ENCODE data around the gene CAPN6.

Gene CAPN6

GRCh38 chrX:111262086-111262485 is 8.2 kb downstream of the CAPN6 start:
- no peak for TF ChIP-seq CTCF (conservative IDR thresholded peaks at IDR 0.05; ENCODE audit: low read depth, low read length)
- no peak overlapping the region for H3K4me3 ChIP-seq (ENCODE audit: low read length)
- DNase-seq (ENCODE audit: low read depth): peak; percentile 20

- no peak overlapping the region for H3K4me3 ChIP-seq (ENCODE audit: low read length)
- no peak for DNase-seq (ENCODE audit: low read depth)
- no peak for TF ChIP-seq CTCF (conservative IDR thresholded peaks at IDR 0.05; ENCODE audit: low read depth, low read length)
Observed at GRCh38 chrX:111260451-111260850, 9.8 kb downstream of the CAPN6 start.

- no peak for TF ChIP-seq CTCF (conservative IDR thresholded peaks at IDR 0.05; ENCODE audit: low read depth, low read length)
- no peak overlapping the region for H3K4me3 ChIP-seq (ENCODE audit: low read length)
- DNase-seq (ENCODE audit: low read depth): no peak
Observed at GRCh38 chrX:111259559-111259958, 10.7 kb downstream of the CAPN6 start.

GRCh38 chrX:111257733-111258132 is 12.6 kb downstream of the CAPN6 start:
- no peak overlapping the region for H3K4me3 ChIP-seq (ENCODE audit: low read length)
- no peak for TF ChIP-seq CTCF (conservative IDR thresholded peaks at IDR 0.05; ENCODE audit: low read depth, low read length)
- no peak for DNase-seq (ENCODE audit: low read depth)

- no peak for DNase-seq (ENCODE audit: low read depth)
- no peak for TF ChIP-seq CTCF (conservative IDR thresholded peaks at IDR 0.05; ENCODE audit: low read depth, low read length)
- no peak overlapping the region for H3K4me3 ChIP-seq (ENCODE audit: low read length)
Observed at GRCh38 chrX:111254896-111255693, 15.2 kb downstream of the CAPN6 start.

- DNase-seq (ENCODE audit: low read depth): no peak
- peak; percentile 58 for TF ChIP-seq CTCF (conservative IDR thresholded peaks at IDR 0.05; ENCODE audit: low read depth, low read length)
- no peak overlapping the region for H3K4me3 ChIP-seq (ENCODE audit: low read length)
Observed at GRCh38 chrX:111244235-111244750, 26.0 kb downstream of the CAPN6 start.

GRCh38 chrX:111216293-111216801 is 53.9 kb downstream of the CAPN6 start:
- DNase-seq (ENCODE audit: low read depth): no peak
- no peak for TF ChIP-seq CTCF (conservative IDR thresholded peaks at IDR 0.05; ENCODE audit: low read depth, low read length)
- H3K4me3 ChIP-seq (ENCODE audit: low read length): no peak overlapping the region

All from retinal pigment epithelial cell (primary cell).